BJ (cell line): Measurements from ENCODE around the gene HECW1. TPM values are rescaled to one million over a fixed set of nuclear protein-coding genes. Genes with fewer than 3 reads are reported as not detected.

Experiments
- CTCF ChIA-PET: fragments of 350-600 bp; formaldehyde crosslinking; extraction: SDS; loops from one replicate; lab custom pipeline; 2021; ENCODE audit warnings: antibody characterized with exemption, inconsistent platforms; lab: Yijun Ruan, JAX
- POLR2A ChIA-PET: fragments of 300-600 bp; sonication (Branson Sonifier 250); formaldehyde crosslinking; extraction: SDS; loops from one replicate; lab custom pipeline; 2021; ENCODE audit warnings: antibody characterized with exemption; lab: Charles Lee
- DNase-seq: peaks from one replicate; pipeline ENCODE4 v3.0.0-alpha.2; 2011; ENCODE audit warnings: low read depth
- H3K27me3 ChIP-seq: 2 replicates; pipeline ENCODE4 v1.6.0; 2011; ENCODE audit warnings: low read length; ENCODE audit not compliant: control insufficient read depth, insufficient read depth
- H3K36me3 ChIP-seq: 2 replicates; pipeline ENCODE4 v1.5.1; 2011; ENCODE audit warnings: low read length; ENCODE audit not compliant: control insufficient read depth, insufficient read depth
- H3K4me3 ChIP-seq: 2 replicates; pipeline ENCODE4 v1.5.1; 2011; ENCODE audit warnings: low read depth, mild to moderate bottlenecking, control low read depth, low read length
- CTCF ChIP-seq: IDR thresholded peaks from 2 replicates; pipeline ENCODE4 v1.5.1; 2011; ENCODE audit warnings: low read depth, mild to moderate bottlenecking, control low read depth, inconsistent platforms, low read length, moderate library complexity; ENCODE audit not compliant: insufficient read depth
- polyA plus RNA-seq: library from polyadenylated mRNA; depleted of rRNA; stranded (reverse); fragments of >200 nt; gene quantifications from 2 replicates; pipeline ENCODE4 v1.2.3, GENCODE V29; 2011

HECW1 gene
- polyA plus RNA-seq, 1 experiment = 2.9 TPM

DNA sequence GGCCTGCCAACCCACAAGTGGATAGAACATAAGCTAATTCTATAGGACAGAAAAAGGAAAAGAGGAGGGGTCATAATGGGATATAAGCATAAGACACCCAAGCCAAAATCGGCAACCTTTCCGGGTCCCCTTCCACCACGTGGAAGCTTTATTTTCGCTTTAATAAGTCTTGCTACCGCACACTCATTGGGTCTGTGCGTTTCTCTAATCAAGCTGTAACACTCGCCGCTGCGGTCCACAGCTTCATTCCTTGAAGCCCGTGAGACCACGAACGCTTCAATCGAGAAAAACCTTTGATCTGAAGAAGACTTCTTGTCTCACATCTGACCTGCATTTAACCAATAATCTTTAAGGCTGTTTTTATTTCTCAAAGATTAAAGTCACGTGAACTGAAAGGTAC is 35.8 kb upstream of the HECW1 start:
- no peak for DNase-seq
- no peaks in the 10 kb centered on the region for H3K36me3 ChIP-seq
- ChIA-PET POLR2A (no interaction called here), CTCF (interaction anchor here (0.9 to 1.4 kb wide), 3 partner anchors 11 to 184 kb away, joined by 3 to 4 read pairs (median 4); no protein-coding TSS in a partner anchor)
- H3K4me3 ChIP-seq = no peak overlapping the region
- H3K27me3 ChIP-seq = no peaks in the 10 kb centered on the region
- TF ChIP-seq CTCF = no peak

DNA sequence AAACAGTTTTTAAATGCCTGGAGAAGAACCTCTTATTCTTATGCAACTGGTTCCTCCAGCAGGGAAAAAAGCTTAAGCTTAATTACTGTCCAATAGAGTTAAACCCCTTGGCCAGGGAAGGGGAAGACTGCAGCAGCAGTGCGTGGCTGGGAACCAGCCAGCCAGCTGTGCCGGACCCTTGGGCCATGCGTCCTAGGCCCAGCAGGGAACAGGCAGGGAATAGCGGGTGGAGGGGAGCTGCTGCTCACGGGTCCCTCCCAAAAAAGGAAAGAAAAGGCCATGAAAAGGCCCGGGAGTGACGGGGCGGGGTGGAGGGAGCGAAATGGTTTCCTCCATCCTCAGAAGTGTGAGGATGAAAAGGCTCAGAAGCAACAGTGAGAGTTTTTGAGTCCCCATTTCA is 35.2 kb upstream of the HECW1 start:
- no peak for DNase-seq
- ChIA-PET POLR2A (no interaction called here), CTCF (interaction anchor here (0.6 to 1.1 kb wide), 2 partner anchors 133 to 184 kb away, joined by 3 read pairs; no protein-coding TSS in a partner anchor)
- no peak for TF ChIP-seq CTCF
- no peaks in the 10 kb centered on the region for H3K36me3 ChIP-seq
- H3K27me3 ChIP-seq = no peaks in the 10 kb centered on the region
- H3K4me3 ChIP-seq = no peak overlapping the region

DNA sequence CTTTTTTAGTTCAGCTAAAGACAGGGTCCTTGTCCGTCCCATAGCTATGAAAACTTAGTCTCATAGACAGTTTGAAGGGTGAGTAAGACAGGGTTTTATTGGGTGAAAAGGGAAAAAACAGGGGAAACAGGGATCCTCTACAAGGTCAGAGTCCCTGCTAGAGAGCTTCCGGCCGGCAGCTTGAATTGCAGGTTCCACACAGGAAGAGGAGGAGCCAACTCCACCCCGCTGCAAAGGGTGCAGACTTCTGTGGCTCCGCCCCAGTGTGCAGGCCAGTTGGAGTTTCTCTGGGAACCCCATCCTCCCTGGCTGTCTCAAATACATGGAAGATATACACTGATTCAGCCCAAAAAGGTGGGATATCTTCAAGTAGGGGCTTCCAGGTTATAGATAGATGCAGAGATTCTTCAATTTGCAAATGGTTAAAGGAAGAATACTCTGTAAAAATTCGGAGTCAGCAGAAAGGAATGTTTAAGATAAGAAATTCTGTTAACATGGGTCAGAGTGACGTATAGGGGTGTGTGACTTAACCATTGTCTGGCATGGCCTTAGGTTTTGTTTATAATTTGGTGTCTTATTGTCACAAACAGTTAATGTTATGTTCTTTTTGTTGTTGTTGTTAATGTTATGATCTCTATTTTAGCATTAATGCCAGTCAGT is 34.6 kb upstream of the HECW1 start:
- ChIA-PET POLR2A (no interaction called here), CTCF (interaction anchor here (0.6 kb wide), 1 partner anchor 133 kb away, joined by 3 read pairs; no protein-coding TSS in a partner anchor)
- no peak for DNase-seq
- no peaks in the 10 kb centered on the region for H3K27me3 ChIP-seq
- no peak for TF ChIP-seq CTCF
- no peak overlapping the region for H3K4me3 ChIP-seq
- no peaks in the 10 kb centered on the region for H3K36me3 ChIP-seq

DNA sequence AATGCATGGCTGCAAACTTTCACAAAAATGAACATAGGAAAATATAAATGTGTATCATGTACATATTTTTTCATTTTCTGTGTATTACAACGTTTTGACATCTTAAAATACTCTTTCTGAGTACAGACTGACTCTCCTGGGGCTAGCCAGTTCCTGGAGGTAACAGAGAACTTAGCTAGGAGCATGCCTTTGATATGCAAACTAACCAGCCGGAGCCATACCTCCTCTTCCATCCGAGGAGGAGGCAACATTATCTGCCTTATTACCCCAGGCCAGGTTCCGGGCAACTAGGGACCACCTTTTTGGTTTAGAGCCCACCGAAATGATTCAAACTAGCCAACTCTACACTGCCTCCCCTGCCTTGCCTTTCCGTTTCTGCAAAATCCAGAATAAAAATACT is 33.7 kb upstream of the HECW1 start:
- CTCF ChIA-PET = no interaction called here
- H3K36me3 ChIP-seq = no peaks in the 10 kb centered on the region
- no peak overlapping the region for H3K4me3 ChIP-seq
- no peak for DNase-seq
- POLR2A ChIA-PET = no interaction called here
- no peak for TF ChIP-seq CTCF
- H3K27me3 ChIP-seq = no peaks in the 10 kb centered on the region

DNA sequence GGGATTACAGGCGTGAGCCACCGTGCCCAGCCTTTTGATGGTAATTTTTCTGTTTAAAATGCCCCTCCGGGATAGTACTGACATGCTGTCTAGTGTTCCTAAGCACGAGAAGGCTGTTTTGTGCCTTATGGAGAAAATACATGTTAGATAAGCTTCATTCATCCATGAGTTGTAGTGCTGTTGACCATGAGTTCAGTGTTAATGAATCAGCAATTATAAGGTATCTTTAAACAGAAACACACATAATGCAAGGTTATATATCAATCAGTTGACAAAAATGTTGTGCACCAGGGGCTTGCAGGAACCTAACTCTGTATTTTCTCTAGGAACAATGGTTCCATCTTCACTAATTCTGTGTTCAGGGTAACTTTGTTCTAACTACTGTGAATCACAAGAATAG is 30.8 kb upstream of the HECW1 start:
- CTCF ChIA-PET = interaction anchor here (2.0 kb wide), 1 partner anchor 27 kb away, joined by 9 read pairs; no protein-coding TSS in a partner anchor
- no peak for DNase-seq
- Histone ChIP-seq H3K36me3 (no peaks in the 10 kb centered on the region), H3K27me3 (no peaks in the 10 kb centered on the region; the same call in 1 of the 2 replicates), H3K4me3 (no peak overlapping the region)
- TF ChIP-seq CTCF = no peak
- POLR2A ChIA-PET = no interaction called here
